ENCODE measurements around the gene FAM111B.

- TF ChIP-seq CTCF (IDR thresholded peaks at IDR 0.05) (no peak), POLR2AphosphoS5 (IDR thresholded peaks at IDR 0.05; ENCODE audit: low read depth, low read length) (peak; percentile 35), SIN3A (IDR thresholded peaks at IDR 0.05; ENCODE audit: borderline replicate concordance, insufficient read depth, low read depth, low read length) (peak; percentile 62; the same call in 1 of the 2 replicates), REST (IDR thresholded peaks at IDR 0.05; ENCODE audit: insufficient read depth in 1 of 2, low read depth in 2 of 2, low read length in 1 of 2) (no peak)
These were observed at the start of gene FAM111B for GRCh38 chr11:59106363-59107336.

Data from Panc1 (cell line).